Natural killer cell (primary cell): Measurements from ENCODE around the gene DNAH2. TPM values are rescaled to one million over a fixed set of nuclear protein-coding genes. Genes with fewer than 3 reads are reported as not detected.

Experiments used
- ATAC-seq, 3 donors: fragments of 150-1000 bp in 2 of 3; fragments of 200-7000 bp in 1 of 3; cut with Tn5 transposase; 1 replicate in 1 of 3; 2 replicates in 2 of 3; pipeline ENCODE4 v1.10.0; 2021; ENCODE audit warnings: mild to moderate bottlenecking in 2 of 3, moderate library complexity in 2 of 3
- DNase-seq, 2 donors: peaks; one replicate each; pipeline versions ENCODE4 v3.0.0 to v3.0.0-alpha.2; 2013 to 2021; ENCODE audit warnings: mixed read lengths in 1 of 2
- H3K27ac ChIP-seq: one replicate; pipeline ENCODE4 v1.5.1; 2013; ENCODE audit warnings: mild to moderate bottlenecking, low read length
- H3K27me3 ChIP-seq: one replicate; pipeline ENCODE4 v1.6.1; 2013; ENCODE audit warnings: low read length; ENCODE audit not compliant: control insufficient read depth, insufficient read depth
- H3K36me3 ChIP-seq: one replicate; pipeline ENCODE4 v1.6.1; 2013; ENCODE audit warnings: low read length; ENCODE audit not compliant: control insufficient read depth, insufficient read depth
- H3K4me1 ChIP-seq: one replicate; pipeline ENCODE4 v1.6.1; 2013; ENCODE audit warnings: low read length; ENCODE audit not compliant: control insufficient read depth, insufficient read depth
- H3K4me3 ChIP-seq: one replicate; pipeline ENCODE4 v1.5.1; 2013; ENCODE audit warnings: low read length
- H3K9me3 ChIP-seq: one replicate; pipeline ENCODE4 v1.6.1; 2013; ENCODE audit warnings: low read length; ENCODE audit not compliant: control insufficient read depth, insufficient read depth
- H3K27ac Mint-ChIP-seq, 2 donors: one replicate each; pipeline ENCODE4 v1.8.0; 2022; ENCODE audit warnings: mild to moderate bottlenecking in 2 of 2, mixed read lengths in 2 of 2, moderate library complexity in 1 of 2
- H3K27me3 Mint-ChIP-seq, 2 donors: one replicate each; pipeline ENCODE4 v1.8.0; 2022; ENCODE audit warnings: low read depth in 2 of 2, mixed read lengths in 2 of 2
- H3K36me3 Mint-ChIP-seq: one replicate; pipeline ENCODE4 v1.8.0; 2022; ENCODE audit warnings: mixed read lengths
- H3K4me1 Mint-ChIP-seq, 2 donors: one replicate each; pipeline ENCODE4 v1.8.0; 2022; ENCODE audit warnings: mixed read lengths in 2 of 2
- H3K4me3 Mint-ChIP-seq: one replicate; pipeline ENCODE4 v1.8.0; 2022; ENCODE audit warnings: mild to moderate bottlenecking, moderate library complexity, mixed read lengths
- H3K9me3 Mint-ChIP-seq, 2 donors: one replicate each; pipeline ENCODE4 v1.8.0; 2022; ENCODE audit warnings: mixed read lengths in 2 of 2
- CTCF ChIP-seq: fragments of 200-600 bp; IDR thresholded peaks from one replicate; pipeline ENCODE4 v1.8.0; 2022; ENCODE audit warnings: antibody characterized with exemption
- WGBS: methylation state at CpG from one replicate; pipeline ENCODE4 v1.1.7; 2013; ENCODE audit warnings: missing lambda C conversion rate; ENCODE audit not compliant: insufficient coverage; 5-methylcytosine and 5-hydroxymethylcytosine counted together
- intact Hi-C: fragments of 100-400 bp; cut with micrococcal nuclease; formaldehyde crosslinking; loops from one replicate; pipeline ENCODE4 v1.14.2; 2022
- total RNA-seq, 4 donors: library from RNA; stranded (reverse); fragments of 120-200 nt in 1 of 4; gene quantifications; one replicate each; pipeline versions ENCODE4 v1.2.3 to v1.2.4, GENCODE V29; 2013 to 2022

DNAH2 gene
- total RNA-seq, 3 donors from 2014 or later (not counting 1 experiment from before 2014, with no cell fraction given), result 0.05 to 0.07 TPM; not detected in 1

- no peak overlapping the region for H3K4me3 ChIP-seq
- WGBS, result 73% methylated on average over 9 of the region's 9 CpGs
- no peaks in the 10 kb centered on the region for H3K9me3 Mint-ChIP-seq
- no peak overlapping the region for H3K27ac Mint-ChIP-seq
- H3K27me3 ChIP-seq, result no peaks in the 10 kb centered on the region
- intact Hi-C loops, result no loop called here
- H3K4me3 Mint-ChIP-seq, result no peak overlapping the region
- ATAC-seq (no peak), DNase-seq (no peak)
- H3K36me3 Mint-ChIP-seq, result no peaks in the 10 kb centered on the region
- no peaks in the 10 kb centered on the region for H3K4me1 Mint-ChIP-seq
- no peak for TF ChIP-seq CTCF
- peaks cover 0 to under 1% of the 10 kb centered on the region in 2 donors for H3K27me3 Mint-ChIP-seq
- no peaks in the 10 kb centered on the region for H3K36me3 ChIP-seq
- H3K27ac ChIP-seq, result no peak overlapping the region
- no peaks in the 10 kb centered on the region for H3K4me1 ChIP-seq
- H3K9me3 ChIP-seq, result no peaks in the 10 kb centered on the region
These were observed 71.6 kb downstream of the DNAH2 start for GRCh38 chr17:7789131-7789530.

- TF ChIP-seq CTCF, result no peak
- H3K27ac Mint-ChIP-seq, result no peak overlapping the region
- no peaks in the 10 kb centered on the region for H3K36me3 Mint-ChIP-seq
- H3K4me1 ChIP-seq, result no peaks in the 10 kb centered on the region
- H3K36me3 ChIP-seq, result no peaks in the 10 kb centered on the region
- H3K4me3 Mint-ChIP-seq, result no peak overlapping the region
- intact Hi-C loops, result no loop called here
- no peak overlapping the region for H3K27ac ChIP-seq
- H3K27me3 Mint-ChIP-seq, result no peaks in the 10 kb centered on the region
- H3K9me3 Mint-ChIP-seq, result no peaks in the 10 kb centered on the region
- no peak for DNase-seq
- no peaks in the 10 kb centered on the region for H3K9me3 ChIP-seq
- ATAC-seq, result no peak
- 92% methylated on average over 5 of the region's 5 CpGs for WGBS
- no peaks in the 10 kb centered on the region for H3K27me3 ChIP-seq
- H3K4me1 Mint-ChIP-seq, result no peaks in the 10 kb centered on the region
- no peak overlapping the region for H3K4me3 ChIP-seq
These were observed 72.6 kb downstream of the DNAH2 start for GRCh38 chr17:7790150-7790549.

- Mint-ChIP-seq H3K9me3 (no peaks in the 10 kb centered on the region), H3K27ac (no peak overlapping the region), H3K36me3 (no peaks in the 10 kb centered on the region), H3K27me3 (peaks cover 0 to 4% of the 10 kb centered on the region in 2 donors), H3K4me3 (no peak overlapping the region), H3K4me1 (no peaks in the 10 kb centered on the region)
- H3K9me3 ChIP-seq, result no peaks in the 10 kb centered on the region
- ATAC-seq (no peak), DNase-seq (no peak)
- H3K4me3 ChIP-seq, result no peak overlapping the region
- H3K27ac ChIP-seq, result no peak overlapping the region
- no peaks in the 10 kb centered on the region for H3K4me1 ChIP-seq
- 89% methylated on average over 17 of the region's 17 CpGs for WGBS
- intact Hi-C loops, result no loop called here
- H3K36me3 ChIP-seq, result no peaks in the 10 kb centered on the region
- no peak for TF ChIP-seq CTCF
- H3K27me3 ChIP-seq, result no peaks in the 10 kb centered on the region
These were observed 75.1 kb downstream of the DNAH2 start for GRCh38 chr17:7792611-7793010.

- no peaks in the 10 kb centered on the region for H3K36me3 Mint-ChIP-seq
- H3K36me3 ChIP-seq, result no peaks in the 10 kb centered on the region
- H3K4me3 Mint-ChIP-seq, result no peak overlapping the region
- H3K27ac Mint-ChIP-seq, result no peak overlapping the region
- ATAC-seq (no peak), DNase-seq (no peak)
- H3K27ac ChIP-seq, result no peak overlapping the region
- no peak for TF ChIP-seq CTCF
- no peaks in the 10 kb centered on the region for H3K4me1 ChIP-seq
- no peaks in the 10 kb centered on the region for H3K9me3 Mint-ChIP-seq
- intact Hi-C loops, result no loop called here
- no peaks in the 10 kb centered on the region for H3K4me1 Mint-ChIP-seq
- H3K27me3 ChIP-seq, result no peaks in the 10 kb centered on the region
- H3K4me3 ChIP-seq, result no peak overlapping the region
- WGBS, result 83% methylated on average over 16 of the region's 19 CpGs
- peaks cover 0 to 4% of the 10 kb centered on the region in 2 donors for H3K27me3 Mint-ChIP-seq
- no peaks in the 10 kb centered on the region for H3K9me3 ChIP-seq
These were observed 76.6 kb downstream of the DNAH2 start for GRCh38 chr17:7794075-7794663.
